Measurements from ENCODE around the gene CIPC. TPM values are rescaled to one million over a fixed set of nuclear protein-coding genes. Genes with fewer than 3 reads are reported as not detected.

The CIPC gene
- total RNA-seq, 1 donor from 2014 or later, result 9.7 TPM

DNA sequence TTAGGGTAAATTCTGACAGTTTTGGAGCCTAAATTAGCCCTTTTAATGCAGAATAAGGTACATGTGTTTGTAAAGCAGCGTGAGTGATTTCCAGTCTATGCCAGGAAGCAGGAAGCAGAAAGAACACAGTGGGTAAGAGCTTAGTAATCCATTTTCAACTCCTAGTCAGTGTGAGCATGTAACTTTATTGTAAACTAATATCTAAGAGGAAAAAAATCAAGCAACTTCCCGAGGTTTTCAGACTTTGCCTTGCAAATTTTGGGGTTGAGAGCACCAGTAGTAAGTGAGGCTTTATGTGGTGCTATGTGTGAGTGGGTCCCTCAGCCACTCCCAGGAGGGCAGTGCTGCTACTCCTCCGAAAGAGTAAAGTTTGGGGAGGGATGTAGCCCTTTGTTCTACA is 2.9 kb downstream of the CIPC start:
- DNase-seq (ENCODE audit: low read depth) (no peak), FAIRE-seq (no peak)
- no peak for TF ChIP-seq CTCF (IDR thresholded peaks at IDR 0.05; ENCODE audit: insufficient read depth, low read length, severe bottlenecking)
- Histone ChIP-seq H3K27me3 (ENCODE audit: control insufficient read depth, insufficient read depth, low read length) (no peaks in the 10 kb centered on the region), H3K4me3 (ENCODE audit: low read depth, low read length) (no peak overlapping the region), H3K36me3 (ENCODE audit: control insufficient read depth, insufficient read depth, low read length) (peaks cover 4% of the 10 kb centered on the region)

DNA sequence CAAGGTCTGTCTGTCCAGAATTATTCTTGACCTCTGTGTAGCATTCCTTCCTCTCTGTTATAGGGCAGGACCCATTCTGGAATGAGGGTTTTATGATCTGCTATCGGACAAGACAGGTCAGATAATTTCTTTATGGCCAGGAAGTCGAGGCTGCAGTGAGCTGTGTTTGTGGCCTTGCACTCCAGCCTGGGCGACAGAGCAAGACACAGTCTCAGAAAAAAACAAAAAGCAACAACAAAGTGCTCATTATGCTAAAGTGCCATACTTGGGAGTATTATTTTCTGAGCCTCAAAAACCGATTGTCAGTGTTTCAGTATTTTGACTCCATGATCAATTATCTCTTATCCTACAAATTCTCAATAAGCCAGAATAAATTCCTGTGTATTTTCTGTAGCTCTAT is 4.1 kb downstream of the CIPC start:
- Histone ChIP-seq H3K27me3 (ENCODE audit: control insufficient read depth, insufficient read depth, low read length) (no peaks in the 10 kb centered on the region), H3K36me3 (ENCODE audit: control insufficient read depth, insufficient read depth, low read length) (peaks cover 6% of the 10 kb centered on the region), H3K4me3 (ENCODE audit: low read depth, low read length) (no peak overlapping the region)
- no peak for DNase-seq (ENCODE audit: low read depth)
- no peak for FAIRE-seq
- TF ChIP-seq CTCF (IDR thresholded peaks at IDR 0.05; ENCODE audit: insufficient read depth, low read length, severe bottlenecking), result no peak

DNA sequence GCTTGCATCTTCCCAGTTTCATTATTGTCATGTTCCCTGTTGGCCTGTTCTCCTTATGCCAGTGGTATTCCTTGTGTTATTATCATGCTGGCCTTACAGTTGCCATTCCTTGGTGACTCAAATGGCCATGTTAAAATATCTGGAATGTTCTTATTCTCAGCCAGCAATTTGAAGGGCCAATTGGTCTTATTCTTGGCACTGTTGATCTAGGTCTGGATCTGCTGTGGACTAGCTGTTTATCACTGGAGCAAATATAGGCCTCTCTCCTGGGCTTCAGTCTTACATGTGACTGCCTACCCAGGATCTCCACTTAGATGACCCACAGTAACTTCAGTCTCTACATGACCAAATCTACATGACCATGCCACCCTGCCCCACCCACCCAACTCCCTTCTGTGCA is 5.4 kb downstream of the CIPC start:
- DNase-seq (ENCODE audit: low read depth) (no peak), FAIRE-seq (no peak)
- TF ChIP-seq CTCF (IDR thresholded peaks at IDR 0.05; ENCODE audit: insufficient read depth, low read length, severe bottlenecking), result no peak
- Histone ChIP-seq H3K36me3 (ENCODE audit: control insufficient read depth, insufficient read depth, low read length) (peaks cover 6% of the 10 kb centered on the region), H3K4me3 (ENCODE audit: low read depth, low read length) (no peak overlapping the region), H3K27me3 (ENCODE audit: control insufficient read depth, insufficient read depth, low read length) (no peaks in the 10 kb centered on the region)

GRCh38 chr14:77103951-77104350 is 5.9 kb downstream of the CIPC start:
- FAIRE-seq, result no peak
- no peak for DNase-seq (ENCODE audit: low read depth)
- Histone ChIP-seq H3K36me3 (ENCODE audit: control insufficient read depth, insufficient read depth, low read length) (peaks cover 6% of the 10 kb centered on the region), H3K27me3 (ENCODE audit: control insufficient read depth, insufficient read depth, low read length) (no peaks in the 10 kb centered on the region), H3K4me3 (ENCODE audit: low read depth, low read length) (no peak overlapping the region)
- no peak for TF ChIP-seq CTCF (IDR thresholded peaks at IDR 0.05; ENCODE audit: insufficient read depth, low read length, severe bottlenecking)

DNA sequence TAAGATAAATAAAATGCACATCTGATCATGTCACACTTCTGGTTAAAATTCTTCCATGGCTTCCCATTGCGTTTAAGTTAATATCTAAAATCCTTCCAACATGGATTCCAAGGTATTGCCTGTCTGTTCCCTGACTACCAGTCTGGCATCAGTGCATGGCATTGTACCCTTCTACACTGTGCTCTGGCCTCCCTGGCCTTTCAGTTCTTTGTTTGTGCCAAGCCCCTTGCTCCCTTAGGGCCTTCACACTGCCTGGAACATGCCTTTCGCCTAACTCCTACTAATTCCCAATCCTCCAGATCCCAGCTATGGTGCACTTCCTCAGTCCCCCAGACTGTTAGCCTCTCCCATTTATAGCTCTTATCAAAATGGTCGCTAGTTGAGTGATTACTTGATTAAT is 6.3 kb downstream of the CIPC start:
- DNase-seq (ENCODE audit: low read depth) (no peak), FAIRE-seq (no peak)
- no peak for TF ChIP-seq CTCF (IDR thresholded peaks at IDR 0.05; ENCODE audit: insufficient read depth, low read length, severe bottlenecking)
- Histone ChIP-seq H3K27me3 (ENCODE audit: control insufficient read depth, insufficient read depth, low read length) (no peaks in the 10 kb centered on the region), H3K4me3 (ENCODE audit: low read depth, low read length) (no peak overlapping the region), H3K36me3 (ENCODE audit: control insufficient read depth, insufficient read depth, low read length) (peaks cover 6% of the 10 kb centered on the region)

GRCh38 chr14:77105145-77105939 is 7.3 kb downstream of the CIPC start:
- DNase-seq (ENCODE audit: low read depth) (no peak), FAIRE-seq (no peak)
- peaks cover 6% of the 10 kb centered on the region for H3K36me3 ChIP-seq (ENCODE audit: control insufficient read depth, insufficient read depth, low read length)
- H3K27me3 ChIP-seq (ENCODE audit: control insufficient read depth, insufficient read depth, low read length), result no peaks in the 10 kb centered on the region
- TF ChIP-seq CTCF (IDR thresholded peaks at IDR 0.05; ENCODE audit: insufficient read depth, low read length, severe bottlenecking), result no peak
- no peak overlapping the region for H3K4me3 ChIP-seq (ENCODE audit: low read depth, low read length)

Measured in bronchial epithelial cell (primary cell).